DMS153 treated with DMSO at 0.1 percent for 48 hours (cell line): ENCODE measurements around the gene WDR48.
A peak's percentile ranks its signal among the peaks of the same experiment; 100 is the strongest.

Experiments
- DNase-seq: peaks from one replicate; lab custom pipeline; 2025; ENCODE audit not compliant: unreplicated experiment; lab: John Stamatoyannopoulos, UW

Gene WDR48

GRCh38 chr3:39101022-39101689 is 49.3 kb downstream of the WDR48 start:
- DNase-seq: no peak

GRCh38 chr3:39102504-39103323 is 50.9 kb downstream of the WDR48 start:
- no peak for DNase-seq

GRCh38 chr3:39103324-39103693 is 51.5 kb downstream of the WDR48 start:
- DNase-seq: no peak

- no peak for DNase-seq
Observed at GRCh38 chr3:39103791-39104552, 52.2 kb downstream of the WDR48 start.

GRCh38 chr3:39104961-39105686 is 53.3 kb downstream of the WDR48 start:
- no peak for DNase-seq

GRCh38 chr3:39105687-39106063 is 53.9 kb downstream of the WDR48 start:
- DNase-seq: no peak

- no peak for DNase-seq
Observed at GRCh38 chr3:39106281-39106811, 54.5 kb downstream of the WDR48 start.

GRCh38 chr3:39106851-39107387 is 55.1 kb downstream of the WDR48 start:
- DNase-seq: no peak

- DNase-seq: peak; percentile 4
Observed at GRCh38 chr3:39107388-39108199, 55.8 kb downstream of the WDR48 start, which contains the start of the genes GORASP1 and TTC21A. TSS of gene GORASP1 (minus strand) at chr3:39107627. CDS start at chr3:39107541, 86 bp downstream. TSS of gene TTC21A (plus strand) at chr3:39107680. CDS start at chr3:39107838, 158 bp downstream.

- DNase-seq: no peak
Observed at GRCh38 chr3:39108200-39108710, 56.4 kb downstream of the WDR48 start.

GRCh38 chr3:39109086-39109485 is 57.3 kb downstream of the WDR48 start:
- no peak for DNase-seq

GRCh38 chr3:39110041-39110639 is 58.3 kb downstream of the WDR48 start:
- no peak for DNase-seq

- no peak for DNase-seq
Observed at GRCh38 chr3:39112113-39112512, 60.3 kb downstream of the WDR48 start.

- DNase-seq: no peak
Observed at GRCh38 chr3:39112535-39112934, 60.7 kb downstream of the WDR48 start.

- DNase-seq: no peak
Observed at GRCh38 chr3:39113291-39113690, 61.5 kb downstream of the WDR48 start.

- no peak for DNase-seq
Observed at GRCh38 chr3:39114456-39114855, 62.6 kb downstream of the WDR48 start.

GRCh38 chr3:39115870-39116269 is 64.1 kb downstream of the WDR48 start:
- DNase-seq: no peak

- DNase-seq: no peak
Observed at GRCh38 chr3:39118079-39118478, 66.3 kb downstream of the WDR48 start.
